HepG2 (cell line): Measurements from ENCODE around the gene MTX2. TPM values are rescaled to one million over a fixed set of nuclear protein-coding genes. Genes with fewer than 3 reads are reported as not detected.

Experiments
- ATAC-seq: fragments of 200-7000 bp; cut with Tn5 transposase; 3 replicates; pipeline ENCODE4 v1.9.1; 2020; ENCODE audit warnings: mild to moderate bottlenecking, moderate library complexity
- BruUV-seq: library from RNA; stranded (reverse); fragments of 400-500 nt; replicated peaks from 2 replicates; lab custom pipeline; 2021; lab: Mats Ljungman, UMichigan
- CTCF ChIA-PET: fragments of 300-600 bp; formaldehyde crosslinking; extraction: SDS; loops from one replicate; lab custom pipeline; 2021; ENCODE audit warnings: low total read pairs, inconsistent platforms, low intra/inter-chr PET ratio; lab: Yijun Ruan, JAX
- POLR2A ChIA-PET: fragments of 350-600 bp; sonication (Branson Sonifier 250); formaldehyde crosslinking; loops from one replicate; lab custom pipeline; 2020; ENCODE audit warnings: antibody characterized with exemption, inconsistent platforms; lab: Yijun Ruan, JAX
- DNase-seq: peaks from one replicate; pipeline ENCODE4 v3.0.0-alpha.2; 2015; ENCODE audit warnings: low spot score
- FAIRE-seq: peaks from 3 replicates; lab custom pipeline; 2011; peaks lifted over from hg19 to GRCh38; lab: Jason Lieb, UNC
- H2AFZ ChIP-seq: one replicate; pipeline ENCODE4 v1.6.1; 2011; ENCODE audit warnings: low read length, inconsistent platforms
- H3K27ac ChIP-seq: fragments of 300-600 bp; 3 replicates; pipeline ENCODE4 v1.8.0; 2011; ENCODE audit warnings: mixed run types, mild to moderate bottlenecking, mixed read lengths, low read length, inconsistent platforms; ENCODE audit not compliant: insufficient read depth; ENCODE audit errors: extremely low read length
- H3K27me3 ChIP-seq, 2 experiments: fragments of 200-600 bp in 1 of 2; 2 replicates in 1 of 2; 3 replicates in 1 of 2; pipeline versions ENCODE4 v1.6.0 to v1.8.0; 2011; ENCODE audit warnings: low read length in 2 of 2, mild to moderate bottlenecking in 2 of 2, moderate library complexity in 2 of 2, inconsistent platforms in 1 of 2; ENCODE audit not compliant: insufficient read depth in 2 of 2, control insufficient read depth in 1 of 2
- H3K36me3 ChIP-seq, 2 experiments: fragments of 200-600 bp in 1 of 2; replicated peaks in 1 of 2; 2 replicates in 1 of 2; 3 replicates in 1 of 2; pipeline versions ENCODE4 v1.5.1 to v1.8.0; 2011; ENCODE audit warnings: low read length in 2 of 2, inconsistent platforms in 1 of 2; ENCODE audit not compliant: insufficient read depth in 2 of 2, control insufficient read depth in 1 of 2
- H3K4me1 ChIP-seq: 2 replicates; pipeline ENCODE4 v1.5.1; 2012; ENCODE audit warnings: low read length, inconsistent platforms; ENCODE audit not compliant: insufficient read depth
- H3K4me2 ChIP-seq: 2 replicates; pipeline ENCODE4 v1.6.0; 2011; ENCODE audit warnings: low read depth, low read length, inconsistent platforms
- H3K4me3 ChIP-seq, 3 experiments: fragments of 200-600 bp in 1 of 3; sonication (generic), shearing (Covaris generic) in 1 of 3; replicated peaks in 1 of 3; 2 replicates each; pipeline ENCODE4 v1.5.1; 2011 to 2016; ENCODE audit warnings: low read length in 3 of 3, inconsistent platforms in 2 of 3, low read depth in 2 of 3, mild to moderate bottlenecking in 2 of 3, control low read depth in 1 of 3, mixed read lengths in 1 of 3; ENCODE audit not compliant: insufficient read depth in 1 of 3
- H3K79me2 ChIP-seq: one replicate; pipeline ENCODE4 v1.6.1; 2011; ENCODE audit warnings: low read length, inconsistent platforms; ENCODE audit not compliant: insufficient read depth
- H3K9ac ChIP-seq: 2 replicates; pipeline ENCODE4 v1.6.0; 2011; ENCODE audit warnings: mild to moderate bottlenecking, low read depth, low read length, inconsistent platforms; ENCODE audit not compliant: insufficient read depth
- H3K9me3 ChIP-seq: 2 replicates; pipeline ENCODE4 v1.5.1; 2012; ENCODE audit warnings: mild to moderate bottlenecking, low read length
- H4K20me1 ChIP-seq: 2 replicates; pipeline ENCODE4 v1.6.0; 2011; ENCODE audit warnings: inconsistent platforms, mild to moderate bottlenecking, low read length, moderate library complexity; ENCODE audit not compliant: insufficient read depth
- EP300 ChIP-seq, 3 experiments: sonication (generic) in 1 of 3; formaldehyde crosslinking in 1 of 3; IDR thresholded peaks; 2 replicates each; pipeline versions ENCODE4 v1.5.1 to v1.6.1; 2011 to 2020; ENCODE audit warnings: low read depth in 2 of 3, low read length in 2 of 3, borderline replicate concordance in 1 of 3, improper control_type of control experiment in 1 of 3, mild to moderate bottlenecking in 1 of 3, missing genetic modification reagents in 1 of 3, moderate library complexity in 1 of 3
- SOX13 ChIP-seq, 3 experiments: fragments of 450-650 bp in 1 of 3; sonication (generic) in 1 of 3; formaldehyde crosslinking in 1 of 3; IDR thresholded peaks in 2 of 3; conservative IDR thresholded peaks in 1 of 3; 2 replicates each; pipeline versions ENCODE4 v1.5.0 to v1.6.1; 2016 to 2020; ENCODE audit warnings: antibody characterized with exemption in 1 of 3, mild to moderate bottlenecking in 1 of 3, missing compliant biosample characterization in 1 of 3, missing genetic modification reagents in 1 of 3, moderate library complexity in 1 of 3
- WGBS: methylation state at CpG from one replicate; pipeline ENCODE4 v1.1.6; 2017; ENCODE audit warnings: low lambda C conversion rate; 5-methylcytosine and 5-hydroxymethylcytosine counted together
- in situ Hi-C: cut with HindIII; loops from 2 replicates; pipeline ENCODE4 v1.10.0; 2017; ENCODE audit warnings: low pct_unique_long_range_greater_than_20kb; ENCODE audit not compliant: extremely low pct_ligation_motif_present
- intact Hi-C: fragments of 100-400 bp; cut with micrococcal nuclease; formaldehyde crosslinking; loops from one replicate; pipeline ENCODE4 v1.10.0; 2022; ENCODE audit not compliant: unreplicated experiment
- polyA plus RNA-seq, 8 experiments: library from polyadenylated mRNA; depleted of rRNA in 3 of 8; stranded (reverse) in 7 of 8; unstranded in 1 of 8; fragments of >200 nt; fragmentation: Illumina TruSeq in 4 of 8; extraction: Trizol in 4 of 8; gene quantifications; 2 replicates each; pipeline versions ENCODE4 v1.2.1 to v1.2.3, GENCODE V29; 2011 to 2016; ENCODE audit warnings: low read depth in 4 of 8, missing spikeins in 1 of 8, mixed read lengths in 1 of 8; ENCODE audit not compliant: insufficient read depth in 1 of 8
- total RNA-seq, 5 experiments: library from RNA; depleted of rRNA; stranded (reverse); fragments of >200 nt; fragmentation: Illumina TruSeq; extraction: Trizol; gene quantifications; 2 replicates each; pipeline ENCODE4 v1.2.3, GENCODE V29; 2016; ENCODE audit warnings: low read depth in 1 of 5
- TF ChIP-seq, protein P1 (sequence below), 2 experiments: sonication (generic) in 1 of 2; formaldehyde crosslinking in 1 of 2; IDR thresholded peaks; 2 replicates each; pipeline versions ENCODE4 v1.4.0 to v1.6.1; 2016 to 2020; ENCODE audit warnings: borderline replicate concordance in 1 of 2, low read depth in 1 of 2, mild to moderate bottlenecking in 1 of 2, missing genetic modification reagents in 1 of 2
- TF ChIP-seq, protein P2 (sequence below): sonication (generic); formaldehyde crosslinking; IDR thresholded peaks from 2 replicates; pipeline ENCODE4 v1.9.0; 2021; ENCODE audit warnings: missing genetic modification reagents, borderline replicate concordance

Gene MTX2
- total and polyA plus RNA-seq, 2 of the 13 experiments (the other 11 are each of a cell fraction or from before 2014, with no cell fraction given): 58.1 to 75.7 TPM

DNA sequence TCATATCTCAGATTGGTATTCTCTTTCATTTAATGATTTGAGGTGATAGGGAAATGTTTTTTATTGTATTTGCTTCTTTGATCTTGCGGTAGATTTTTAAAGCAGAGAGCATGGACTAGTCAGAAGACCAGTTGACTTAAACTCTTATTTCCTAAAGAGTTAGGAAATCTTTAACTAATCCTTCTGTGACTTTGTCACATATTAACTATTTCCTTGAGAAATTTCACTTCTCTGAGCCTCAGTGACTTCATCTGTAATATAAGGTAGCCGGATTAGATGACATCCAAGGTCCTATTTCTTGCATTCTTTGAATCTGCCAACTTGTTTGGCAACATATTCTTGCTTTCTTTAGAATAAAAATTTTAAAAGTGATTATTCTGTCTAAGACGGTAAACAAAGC is 55.6 kb downstream of the MTX2 start:
- BruUV-seq: no TSS peak
- no peak overlapping the region for H3K27ac ChIP-seq
- WGBS: 53% methylated on average over 3 of the region's 3 CpGs
- H3K9me3 ChIP-seq: no peaks in the 10 kb centered on the region
- intact Hi-C loops (no loop called here), in situ Hi-C loops (no loop called here)
- ATAC-seq (peak; percentile 42; the same call in 1 of the 3 replicates), DNase-seq (no peak), FAIRE-seq (no peak)
- no peak overlapping the region for H3K9ac ChIP-seq
- H4K20me1 ChIP-seq: no peaks in the 10 kb centered on the region; the same call in 1 of the 2 replicates
- no peak overlapping the region for H2AFZ ChIP-seq
- H3K4me2 ChIP-seq: peak overlapping the region; percentile 37
- H3K4me3 ChIP-seq: peak overlapping the region in 1 of 3 experiments; percentile 1; a peak in 1 of 6 replicates
- peaks cover 20% of the 10 kb centered on the region for H3K4me1 ChIP-seq
- no peaks in the 10 kb centered on the region for H3K79me2 ChIP-seq
- TF ChIP-seq SOX13 (IDR thresholded peaks at IDR 0.05) (no peak), SOX13 (CRISPR knock-in tag; conservative IDR thresholded peaks at IDR 0.05 in 1 of 2, IDR thresholded peaks at IDR 0.05 in 1 of 2) (peak in 1 of 2 experiments; percentile 10; a peak in 1 of 4 replicates), EP300 (IDR thresholded peaks at IDR 0.05; ENCODE audit: low read depth in 2 of 2, low read length in 2 of 2) (0 out of 4 replicates have a peak, but pooled peaks of 1 of the 2 experiments have one; percentile 27), EP300 (CRISPR knock-in tag; IDR thresholded peaks at IDR 0.05; ENCODE audit: borderline replicate concordance) (no peak)
- TF ChIP-seq, protein P1, sequence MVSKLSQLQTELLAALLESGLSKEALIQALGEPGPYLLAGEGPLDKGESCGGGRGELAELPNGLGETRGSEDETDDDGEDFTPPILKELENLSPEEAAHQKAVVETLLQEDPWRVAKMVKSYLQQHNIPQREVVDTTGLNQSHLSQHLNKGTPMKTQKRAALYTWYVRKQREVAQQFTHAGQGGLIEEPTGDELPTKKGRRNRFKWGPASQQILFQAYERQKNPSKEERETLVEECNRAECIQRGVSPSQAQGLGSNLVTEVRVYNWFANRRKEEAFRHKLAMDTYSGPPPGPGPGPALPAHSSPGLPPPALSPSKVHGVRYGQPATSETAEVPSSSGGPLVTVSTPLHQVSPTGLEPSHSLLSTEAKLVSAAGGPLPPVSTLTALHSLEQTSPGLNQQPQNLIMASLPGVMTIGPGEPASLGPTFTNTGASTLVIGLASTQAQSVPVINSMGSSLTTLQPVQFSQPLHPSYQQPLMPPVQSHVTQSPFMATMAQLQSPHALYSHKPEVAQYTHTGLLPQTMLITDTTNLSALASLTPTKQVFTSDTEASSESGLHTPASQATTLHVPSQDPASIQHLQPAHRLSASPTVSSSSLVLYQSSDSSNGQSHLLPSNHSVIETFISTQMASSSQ (IDR thresholded peaks at IDR 0.05; ENCODE audit: low read depth): peak; percentile 82; the same call in 1 of the 2 replicates
- TF ChIP-seq, protein P1 (CRISPR knock-in tag; IDR thresholded peaks at IDR 0.05; ENCODE audit: borderline replicate concordance): no peak
- TF ChIP-seq, protein P2, sequence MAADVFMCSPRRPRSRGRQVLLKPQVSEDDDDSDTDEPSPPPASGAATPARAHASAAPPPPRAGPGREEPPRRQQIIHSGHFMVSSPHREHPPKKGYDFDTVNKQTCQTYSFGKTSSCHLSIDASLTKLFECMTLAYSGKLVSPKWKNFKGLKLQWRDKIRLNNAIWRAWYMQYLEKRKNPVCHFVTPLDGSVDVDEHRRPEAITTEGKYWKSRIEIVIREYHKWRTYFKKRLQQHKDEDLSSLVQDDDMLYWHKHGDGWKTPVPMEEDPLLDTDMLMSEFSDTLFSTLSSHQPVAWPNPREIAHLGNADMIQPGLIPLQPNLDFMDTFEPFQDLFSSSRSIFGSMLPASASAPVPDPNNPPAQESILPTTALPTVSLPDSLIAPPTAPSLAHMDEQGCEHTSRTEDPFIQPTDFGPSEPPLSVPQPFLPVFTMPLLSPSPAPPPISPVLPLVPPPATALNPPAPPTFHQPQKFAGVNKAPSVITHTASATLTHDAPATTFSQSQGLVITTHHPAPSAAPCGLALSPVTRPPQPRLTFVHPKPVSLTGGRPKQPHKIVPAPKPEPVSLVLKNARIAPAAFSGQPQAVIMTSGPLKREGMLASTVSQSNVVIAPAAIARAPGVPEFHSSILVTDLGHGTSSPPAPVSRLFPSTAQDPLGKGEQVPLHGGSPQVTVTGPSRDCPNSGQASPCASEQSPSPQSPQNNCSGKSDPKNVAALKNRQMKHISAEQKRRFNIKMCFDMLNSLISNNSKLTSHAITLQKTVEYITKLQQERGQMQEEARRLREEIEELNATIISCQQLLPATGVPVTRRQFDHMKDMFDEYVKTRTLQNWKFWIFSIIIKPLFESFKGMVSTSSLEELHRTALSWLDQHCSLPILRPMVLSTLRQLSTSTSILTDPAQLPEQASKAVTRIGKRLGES (CRISPR knock-in tag): no peak
- peaks cover 3 to 15% of the 10 kb centered on the region in 2 experiments; a peak in 4 of 5 replicates for H3K36me3 ChIP-seq
- ChIA-PET POLR2A (no interaction called here), CTCF (no interaction called here)
- no peaks in the 10 kb centered on the region; a peak in 1 of 5 replicates for H3K27me3 ChIP-seq
